NCI-H2029 treated with DMSO at 0.1 percent for 48 hours (cell line): ENCODE data around the gene TMEM236.

Experiments used
- DNase-seq: peaks from one replicate; lab custom pipeline; 2025; lab: John Stamatoyannopoulos, UW

Gene TMEM236

DNA sequence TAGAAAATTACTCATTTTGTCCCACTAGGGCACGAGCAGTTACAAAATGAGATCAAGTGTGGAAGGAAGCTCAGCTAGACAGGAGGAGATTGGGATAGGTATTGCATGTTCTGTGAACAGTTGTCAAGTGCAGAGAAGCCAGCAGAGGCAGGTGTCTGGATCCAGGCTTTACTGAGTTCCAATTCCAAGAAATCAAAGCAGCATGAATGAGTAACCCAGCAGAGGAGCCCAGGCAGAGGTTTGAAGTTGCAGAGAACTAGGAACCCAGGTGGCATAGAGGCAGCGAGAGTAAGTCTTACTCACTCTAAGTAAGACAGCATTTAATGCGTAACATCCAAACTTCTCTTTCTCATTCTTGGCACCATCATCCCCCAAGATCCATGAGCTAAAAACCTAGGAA lies 68.9 kb downstream of the TMEM236 start:
- DNase-seq, result no peak

DNA sequence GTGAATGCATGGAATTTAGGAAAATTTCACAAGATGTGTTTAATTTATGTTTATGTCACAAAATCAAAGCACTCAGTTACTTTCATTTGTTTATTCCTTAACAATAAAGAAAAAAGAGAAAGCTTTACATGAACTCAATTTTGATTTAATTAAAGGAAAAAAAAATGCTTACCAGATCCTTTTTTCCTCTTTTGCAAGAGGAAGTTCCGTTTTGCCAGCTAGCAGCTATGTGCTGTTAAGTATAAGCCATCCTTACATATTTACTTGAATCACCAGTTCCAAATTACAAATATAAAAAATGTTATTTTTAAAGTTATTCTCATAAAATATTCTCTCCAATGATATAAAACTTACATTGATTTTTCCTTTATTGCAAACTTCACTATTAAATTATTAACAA lies 69.9 kb downstream of the TMEM236 start:
- no peak for DNase-seq

DNA sequence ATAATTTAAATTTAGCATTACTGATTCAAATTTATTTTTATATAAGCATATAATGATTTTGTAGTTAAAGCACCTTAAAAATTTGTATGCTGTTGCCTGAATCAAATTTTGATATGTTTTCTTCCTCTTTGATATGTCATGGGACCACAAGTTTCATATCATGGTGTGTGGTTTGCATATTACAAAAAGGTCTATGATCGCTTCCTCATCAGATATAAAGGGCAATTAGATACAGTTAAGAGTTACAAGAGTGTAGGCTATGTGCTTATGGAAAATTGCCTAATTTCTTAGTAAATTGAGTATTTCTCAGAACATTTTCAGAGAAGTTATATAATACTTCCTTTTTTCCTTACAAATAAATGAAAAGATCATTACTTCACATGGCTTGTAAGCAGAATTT lies 79.3 kb downstream of the TMEM236 start:
- DNase-seq, result no peak

DNA sequence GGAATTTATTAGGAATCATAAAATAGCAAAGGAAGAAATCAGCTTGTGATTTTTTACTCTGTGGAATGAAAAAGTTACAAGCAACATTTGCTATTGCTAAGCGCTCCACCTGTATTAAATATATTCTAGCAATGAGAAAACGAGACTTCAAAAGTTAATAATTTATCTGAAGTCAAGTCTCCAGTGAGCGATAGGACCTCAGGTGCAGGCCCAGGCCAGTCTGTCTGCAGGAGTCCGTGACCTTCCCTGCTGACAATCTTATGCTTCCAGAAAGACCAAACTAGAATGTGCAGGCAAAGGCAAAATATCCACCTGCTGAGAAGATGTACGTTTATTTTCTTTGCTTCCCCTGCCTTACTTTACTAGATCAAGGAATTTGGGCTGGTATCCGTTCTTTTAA lies 79.9 kb downstream of the TMEM236 start:
- DNase-seq, result no peak

DNA sequence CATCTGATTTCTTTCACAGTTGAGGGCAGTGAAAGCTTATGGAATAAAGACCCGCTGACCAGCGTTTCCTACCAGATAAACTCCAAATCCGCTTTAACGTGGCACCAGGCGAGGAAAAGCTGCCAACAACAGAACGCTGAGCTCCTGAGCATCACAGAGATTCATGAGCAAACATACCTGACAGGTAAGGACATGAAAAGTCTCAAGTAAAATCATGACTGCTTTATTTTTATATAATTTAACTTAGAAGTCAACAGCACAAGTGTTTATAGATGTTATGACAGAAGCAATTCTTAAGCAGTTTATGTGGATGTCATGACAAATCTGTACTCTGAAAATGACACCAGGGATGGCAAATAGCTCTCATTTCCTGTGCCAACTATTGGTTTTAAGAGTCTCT lies 81.7 kb downstream of the TMEM236 start:
- DNase-seq, result no peak

DNA sequence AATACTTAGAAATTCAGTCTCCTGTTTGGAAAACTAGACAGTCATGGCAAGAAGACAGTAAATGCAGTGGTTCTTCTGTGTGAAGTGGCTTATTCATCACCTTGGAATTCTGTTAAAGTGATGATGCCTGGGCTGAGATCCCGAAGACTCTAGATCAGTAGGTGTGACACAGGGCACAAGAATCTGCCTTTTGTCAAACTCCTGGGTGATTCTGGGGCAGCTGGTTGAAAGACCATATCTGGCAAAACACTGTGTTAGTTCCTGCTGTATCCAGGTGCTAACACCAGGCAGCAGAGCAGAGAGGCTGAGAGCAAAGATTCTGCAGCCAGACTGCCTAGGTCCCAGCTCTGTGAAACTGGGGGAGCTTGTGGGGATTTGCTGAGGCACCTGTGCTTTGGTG lies 83.7 kb downstream of the TMEM236 start:
- no peak for DNase-seq

DNA sequence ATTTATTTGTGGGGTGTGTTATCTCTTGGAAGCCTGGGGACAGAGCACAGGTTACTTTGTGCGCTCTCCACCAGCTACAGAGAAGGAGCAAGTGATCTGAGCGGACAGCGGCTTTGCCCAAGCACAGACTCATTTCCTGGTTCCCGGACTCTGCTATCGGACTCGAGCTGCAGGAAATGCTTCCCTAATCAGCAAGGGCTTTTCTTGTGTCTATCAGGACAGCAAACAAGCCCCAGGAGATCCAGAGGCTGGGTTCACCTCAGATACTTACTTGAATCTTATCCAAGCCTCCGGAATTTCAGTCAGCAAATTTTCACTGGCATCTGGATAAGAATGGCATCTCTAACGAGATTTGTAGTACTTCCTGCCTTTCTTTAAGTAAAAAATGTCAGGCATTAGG lies 84.9 kb downstream of the TMEM236 start:
- DNase-seq, result no peak

DNA sequence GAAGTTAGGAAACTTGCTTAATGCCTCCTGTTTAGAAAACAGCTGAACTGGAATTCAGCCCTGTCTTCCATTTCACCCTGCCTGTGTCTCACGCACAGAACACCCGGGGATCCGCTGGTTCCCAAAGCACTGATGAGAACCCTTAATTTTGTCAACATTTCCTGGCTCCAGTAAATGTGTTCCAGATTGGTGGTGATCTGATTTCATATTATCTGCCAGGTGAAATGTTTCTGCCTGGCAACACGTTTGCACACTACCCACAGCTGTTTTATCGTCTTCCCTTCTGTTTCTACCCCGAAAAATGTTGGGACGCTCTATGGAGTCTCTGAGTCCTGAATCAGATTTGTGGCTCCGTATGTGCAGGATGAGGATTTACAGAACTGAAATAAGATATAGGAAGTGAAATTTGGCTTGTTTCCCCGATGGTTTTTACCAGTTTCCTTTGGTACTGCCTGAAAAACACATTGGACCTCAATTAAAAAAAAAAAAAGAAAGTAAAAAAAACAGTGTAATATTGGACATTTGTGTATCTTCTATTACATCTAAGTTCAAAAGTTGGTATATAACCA lies 86.2 kb downstream of the TMEM236 start:
- no peak for DNase-seq

DNA sequence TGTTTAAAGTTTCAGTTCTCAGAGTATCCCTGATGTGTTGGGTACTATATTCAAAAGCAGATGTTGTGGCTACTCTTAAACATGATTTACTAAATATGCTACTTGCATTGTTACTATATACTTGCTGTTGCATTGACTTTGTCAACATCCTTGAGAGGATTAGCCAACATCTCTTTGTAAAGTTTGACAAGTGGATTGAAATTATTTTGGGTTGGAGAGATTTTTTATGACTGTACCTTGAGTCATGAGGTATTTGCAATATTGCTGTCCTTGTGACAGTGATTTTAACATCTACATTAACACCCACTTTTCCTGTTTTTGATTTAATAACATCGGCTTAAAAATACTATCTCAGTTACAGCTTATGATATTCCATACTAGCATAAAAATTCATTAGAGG lies 89.0 kb downstream of the TMEM236 start:
- DNase-seq, result no peak

DNA sequence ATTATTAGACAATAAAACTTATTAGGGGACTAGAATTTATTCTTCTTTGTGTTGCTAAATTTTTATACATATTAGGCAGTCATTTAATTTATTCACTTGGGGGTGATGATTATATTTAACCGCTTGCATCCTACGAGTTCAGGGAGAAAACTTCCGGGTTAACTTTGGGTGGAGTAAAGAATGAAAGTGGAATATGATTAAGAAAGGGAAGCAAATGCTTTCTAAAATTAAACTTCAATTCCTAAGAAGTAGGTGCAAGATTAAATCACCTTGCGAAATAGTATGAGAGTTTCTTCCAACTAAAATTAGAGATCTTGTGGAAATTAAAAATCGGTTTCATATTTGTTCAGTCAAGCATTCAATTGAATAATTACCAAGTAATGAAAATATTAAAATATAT lies 90.6 kb downstream of the TMEM236 start:
- DNase-seq, result no peak

DNA sequence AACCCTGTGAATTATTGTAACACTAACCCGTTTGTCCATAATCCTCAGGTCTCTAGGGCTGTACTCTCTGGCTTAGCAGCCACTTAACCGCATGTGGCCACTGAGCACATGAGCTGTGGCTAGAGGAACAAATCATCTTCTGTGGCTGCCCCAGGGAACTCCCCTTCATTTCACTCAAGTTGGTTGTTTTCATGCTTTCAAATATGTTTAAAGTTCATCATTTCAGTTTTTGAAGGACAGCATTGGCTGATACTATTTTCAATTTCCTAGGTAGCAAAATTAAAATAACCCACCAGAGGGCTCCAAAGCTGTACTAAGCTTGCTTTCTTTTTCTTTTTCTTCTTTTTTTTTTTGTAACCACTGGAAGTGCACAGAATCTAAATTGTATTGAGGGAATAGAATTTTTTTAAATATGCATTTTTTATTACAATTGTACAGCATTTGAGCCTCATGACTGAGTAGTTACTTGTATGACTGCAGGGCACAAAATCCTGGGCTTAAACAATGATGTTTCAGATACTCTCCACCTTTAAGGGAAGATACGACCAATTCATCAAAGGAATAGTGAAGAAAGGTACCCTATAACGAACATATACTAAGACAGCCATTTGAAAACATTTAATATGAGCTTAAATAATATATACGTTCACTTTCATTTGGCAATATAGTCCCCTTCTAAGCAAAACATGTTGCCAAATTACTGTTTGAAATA lies 95.7 kb downstream of the TMEM236 start:
- DNase-seq, result no peak

DNA sequence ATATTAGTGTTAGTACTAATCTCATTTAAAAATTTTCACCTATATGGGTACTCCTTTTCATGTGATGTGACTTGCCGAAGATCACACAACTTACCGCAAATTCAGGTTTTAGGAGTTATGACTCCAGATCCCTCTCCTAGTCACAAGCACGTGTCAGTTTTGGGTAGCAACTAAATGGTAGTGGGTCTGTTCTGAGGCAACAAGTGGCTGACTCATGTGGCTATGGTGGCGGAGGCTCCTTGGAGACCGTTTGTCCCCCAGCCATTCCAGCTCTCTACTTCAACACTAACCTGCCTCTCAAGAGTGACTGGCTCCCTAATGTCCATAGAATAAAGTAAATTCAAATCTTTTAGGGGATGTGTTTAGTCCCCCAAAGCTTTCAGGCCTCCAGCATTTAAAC lies 96.6 kb downstream of the TMEM236 start:
- DNase-seq, result no peak
